ENCODE measurements around the gene TMEM82.

TMEM82 gene

DNA sequence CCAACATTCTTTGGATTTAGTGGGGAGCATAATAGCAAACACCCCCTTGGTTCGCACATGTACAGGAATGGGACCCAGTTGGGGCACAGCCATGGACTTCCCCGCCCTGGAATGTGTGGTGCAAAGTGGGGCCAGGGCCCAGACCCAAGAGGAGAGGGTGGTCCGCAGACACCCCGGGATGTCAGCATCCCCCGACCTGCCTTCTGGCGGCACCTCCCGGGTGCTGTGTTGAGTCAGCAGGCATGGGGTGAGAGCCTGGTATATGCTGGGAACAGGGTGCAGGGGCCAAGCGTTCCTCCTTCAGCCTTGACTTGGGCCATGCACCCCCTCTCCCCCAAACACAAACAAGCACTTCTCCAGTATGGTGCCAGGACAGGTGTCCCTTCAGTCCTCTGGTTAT lies 43.4 kb downstream of the TMEM82 start:
- no peak for DNase-seq (ENCODE audit: low read depth in 2 of 2)

DNA sequence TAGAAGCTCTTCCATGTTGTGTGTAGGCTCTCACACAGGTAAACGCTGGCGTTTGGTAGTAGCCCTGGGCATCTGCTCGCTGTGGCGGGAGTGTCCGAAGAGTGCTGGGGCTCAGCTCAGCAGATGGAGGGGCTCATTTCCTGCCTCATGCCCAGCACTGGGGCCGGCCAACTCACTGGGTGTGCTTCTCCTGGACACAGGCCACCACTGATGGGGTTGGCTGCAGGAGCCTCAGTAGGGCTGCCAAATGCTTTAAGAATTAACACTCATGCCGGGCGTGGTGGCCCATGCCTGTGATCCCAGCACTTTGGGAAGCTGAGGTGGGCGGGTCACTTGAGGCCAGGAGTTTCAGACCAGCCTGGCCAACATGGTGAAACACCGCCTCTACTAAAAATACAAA lies 44.3 kb downstream of the TMEM82 start:
- DNase-seq (ENCODE audit: low read depth in 2 of 2) = no peak

DNA sequence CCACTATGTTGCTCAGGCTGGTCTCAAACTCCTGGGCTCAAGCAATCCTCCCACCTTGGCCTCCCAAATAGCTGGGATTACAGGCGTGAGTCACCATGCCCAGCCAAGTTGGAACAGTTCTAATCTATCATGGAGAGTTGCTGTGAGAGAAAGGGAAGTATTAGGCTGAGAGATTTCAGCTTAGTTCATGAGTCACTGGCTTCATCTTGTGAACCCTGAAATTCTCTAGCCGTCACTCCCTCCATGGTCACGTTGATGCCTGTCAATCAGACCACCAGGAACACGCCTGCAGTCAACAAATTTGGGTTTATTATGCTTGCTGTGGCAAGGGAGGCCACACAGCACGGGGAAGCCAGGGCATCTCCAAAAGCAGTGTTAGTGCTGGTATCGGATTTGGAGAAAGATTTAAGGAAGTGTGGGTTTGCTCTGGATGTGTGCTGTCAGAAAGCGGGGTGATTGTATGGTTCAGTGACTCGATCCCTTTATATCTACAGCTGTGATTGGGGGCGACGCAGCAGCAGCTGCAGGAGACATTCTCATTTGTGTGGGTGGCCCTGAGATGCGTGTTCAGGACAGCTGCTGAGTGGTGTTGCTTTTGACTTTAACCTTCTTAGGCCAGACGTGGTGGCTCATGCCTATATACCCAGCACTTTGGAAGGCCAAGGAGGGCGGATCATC lies 46.5 kb downstream of the TMEM82 start:
- DNase-seq (ENCODE audit: low read depth in 2 of 2) = no peak

DNA sequence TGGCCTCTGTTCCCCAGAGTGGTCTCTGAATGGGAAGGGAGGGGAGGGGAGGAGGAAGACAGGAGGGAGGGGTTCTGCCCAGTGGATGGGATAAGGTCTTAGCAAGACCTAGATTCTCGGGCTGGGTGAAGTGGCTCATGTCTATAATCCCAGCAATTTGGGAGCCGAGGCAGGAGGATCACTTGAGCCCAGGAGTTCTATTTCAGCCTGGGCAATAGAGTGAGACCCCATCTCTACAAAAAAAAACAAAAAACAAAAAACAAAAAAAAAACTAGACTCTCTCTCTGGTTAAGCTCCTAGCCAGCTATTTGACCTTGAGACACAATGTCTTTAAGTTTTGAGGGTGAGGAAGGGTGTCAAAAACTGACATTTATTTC lies 53.8 kb downstream of the TMEM82 start:
- no peak for DNase-seq (ENCODE audit: low read depth in 2 of 2)

Measured in stimulated activated CD8-positive, alpha-beta memory T cell treated with anti-CD3 and anti-CD28 coated beads, Interleukin-7, amount 100 ng/mL, for 1 hour (primary cell).